GM12872 (cell line): ENCODE measurements around the gene ZNF532.

Experiments used
- TF ChIP-seq, protein P1 (sequence below): IDR thresholded peaks from 3 replicates; pipeline ENCODE4 v1.5.1; 2011; ENCODE audit warnings: low read depth, mild to moderate bottlenecking, low read length, moderate library complexity; ENCODE audit not compliant: insufficient read depth

ZNF532 gene

DNA sequence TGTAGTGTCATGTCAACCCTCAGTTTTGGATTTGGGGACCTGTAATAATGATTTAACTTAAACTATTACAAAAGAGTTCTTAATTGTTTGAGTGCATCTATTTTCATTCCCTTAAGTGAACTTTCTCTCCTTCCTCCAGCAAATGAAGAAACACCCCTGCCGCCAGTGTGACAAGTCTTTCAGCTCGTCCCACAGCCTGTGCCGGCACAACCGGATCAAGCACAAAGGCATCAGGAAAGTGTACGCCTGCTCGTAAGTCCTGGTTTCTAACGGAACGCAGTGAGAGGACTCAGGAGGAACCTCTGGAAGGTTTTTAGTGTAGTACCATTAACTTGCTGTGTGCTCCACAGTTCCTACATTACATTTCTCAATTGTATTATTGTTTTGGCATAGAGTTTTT lies 114.2 kb downstream of the ZNF532 start:
- TF ChIP-seq, protein P1, sequence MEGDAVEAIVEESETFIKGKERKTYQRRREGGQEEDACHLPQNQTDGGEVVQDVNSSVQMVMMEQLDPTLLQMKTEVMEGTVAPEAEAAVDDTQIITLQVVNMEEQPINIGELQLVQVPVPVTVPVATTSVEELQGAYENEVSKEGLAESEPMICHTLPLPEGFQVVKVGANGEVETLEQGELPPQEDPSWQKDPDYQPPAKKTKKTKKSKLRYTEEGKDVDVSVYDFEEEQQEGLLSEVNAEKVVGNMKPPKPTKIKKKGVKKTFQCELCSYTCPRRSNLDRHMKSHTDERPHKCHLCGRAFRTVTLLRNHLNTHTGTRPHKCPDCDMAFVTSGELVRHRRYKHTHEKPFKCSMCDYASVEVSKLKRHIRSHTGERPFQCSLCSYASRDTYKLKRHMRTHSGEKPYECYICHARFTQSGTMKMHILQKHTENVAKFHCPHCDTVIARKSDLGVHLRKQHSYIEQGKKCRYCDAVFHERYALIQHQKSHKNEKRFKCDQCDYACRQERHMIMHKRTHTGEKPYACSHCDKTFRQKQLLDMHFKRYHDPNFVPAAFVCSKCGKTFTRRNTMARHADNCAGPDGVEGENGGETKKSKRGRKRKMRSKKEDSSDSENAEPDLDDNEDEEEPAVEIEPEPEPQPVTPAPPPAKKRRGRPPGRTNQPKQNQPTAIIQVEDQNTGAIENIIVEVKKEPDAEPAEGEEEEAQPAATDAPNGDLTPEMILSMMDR: no peak

DNA sequence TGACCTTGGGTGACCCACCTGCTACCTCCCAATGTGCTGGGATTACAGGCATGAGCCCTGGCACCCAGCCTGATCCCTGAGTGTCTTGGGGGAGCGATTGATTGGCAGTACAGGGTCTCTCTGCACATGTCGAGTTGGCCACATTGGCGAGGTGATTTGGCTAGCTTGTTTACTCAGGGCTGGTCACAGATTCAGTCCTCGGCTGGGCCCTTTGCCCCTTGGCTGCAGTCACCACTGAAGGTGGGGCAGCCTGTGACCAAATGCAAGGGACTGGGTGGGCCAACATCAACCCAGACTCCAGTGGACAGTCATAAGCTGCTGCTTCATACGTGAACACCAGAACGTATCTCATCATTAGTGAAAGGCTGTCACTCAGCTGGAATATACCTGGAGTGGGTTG lies 114.9 kb downstream of the ZNF532 start:
- TF ChIP-seq, protein P1: no peak

- TF ChIP-seq, protein P1: no peak
These were observed 116.3 kb downstream of the ZNF532 start for GRCh38 chr18:58980991-58981390.

DNA sequence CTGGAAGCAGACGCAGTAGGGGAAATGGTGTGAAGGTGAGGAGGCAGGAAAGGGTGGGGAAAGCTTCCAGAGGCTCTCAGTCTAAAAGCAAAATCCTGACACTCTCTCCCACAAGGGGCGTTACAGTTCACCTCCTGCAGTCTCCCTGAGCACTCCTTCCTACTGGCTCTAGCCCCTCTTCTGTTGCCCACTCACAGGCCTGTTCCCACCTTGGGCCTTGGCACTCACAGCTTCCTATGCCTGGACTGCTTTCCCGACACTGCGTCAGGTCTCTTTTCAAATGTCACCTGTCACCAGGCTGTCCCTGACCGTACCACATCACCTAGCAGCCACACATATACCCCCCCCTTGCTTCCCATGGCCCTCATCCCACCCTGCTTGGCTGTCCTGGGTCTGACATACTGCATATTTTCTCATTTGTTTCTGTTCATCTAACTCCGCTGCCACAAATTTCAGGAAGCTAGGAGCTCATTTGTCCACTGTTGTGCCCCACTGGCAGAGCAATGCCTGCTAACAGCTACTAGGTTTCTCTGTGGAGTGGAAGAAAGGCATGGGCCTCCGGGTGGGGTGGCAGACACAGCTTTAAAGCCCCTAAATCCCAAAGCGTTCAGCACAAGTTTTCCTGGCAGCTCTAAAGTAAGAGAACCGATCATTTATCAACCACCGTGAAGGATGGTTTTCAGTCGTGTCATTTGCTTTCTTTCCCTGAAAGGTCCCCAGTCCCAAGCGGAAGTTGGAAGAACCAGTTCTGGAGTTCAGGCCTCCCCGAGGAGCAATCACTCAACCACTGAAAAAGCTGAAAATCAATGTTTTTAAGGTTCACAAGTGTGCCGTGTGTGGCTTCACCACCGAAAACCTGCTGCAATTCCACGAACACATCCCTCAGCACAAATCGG lies 118.8 kb downstream of the ZNF532 start:
- TF ChIP-seq, protein P1: no peak

- TF ChIP-seq, protein P1: no peak
These were observed 123.9 kb downstream of the ZNF532 start for GRCh38 chr18:58988600-58988999.

DNA sequence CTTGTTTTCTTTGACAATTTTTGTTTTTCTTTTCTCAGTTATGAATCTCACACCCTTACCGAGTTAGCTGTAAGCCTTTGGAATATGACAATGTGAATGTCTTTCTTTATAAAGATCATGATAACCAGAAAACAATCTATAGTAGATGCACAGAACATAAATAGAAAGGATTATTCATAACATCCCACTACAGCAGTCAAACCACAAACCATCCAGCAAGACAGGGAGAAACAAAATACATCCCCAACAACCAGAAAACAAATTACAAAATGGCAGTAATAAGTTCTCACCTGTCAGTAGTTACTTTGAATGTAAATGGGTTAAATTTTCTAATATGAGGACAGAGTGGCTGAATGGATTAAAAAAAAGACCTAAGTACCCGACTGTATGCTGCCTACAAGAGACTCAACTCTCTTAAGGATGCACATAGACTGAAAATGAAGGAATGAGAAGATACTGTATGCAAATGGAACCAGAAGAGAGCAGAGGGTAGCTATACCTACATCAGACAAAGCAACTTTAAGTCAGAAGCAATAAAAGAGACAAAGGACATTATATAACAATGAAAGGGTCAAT lies 124.6 kb downstream of the ZNF532 start:
- TF ChIP-seq, protein P1: no peak

DNA sequence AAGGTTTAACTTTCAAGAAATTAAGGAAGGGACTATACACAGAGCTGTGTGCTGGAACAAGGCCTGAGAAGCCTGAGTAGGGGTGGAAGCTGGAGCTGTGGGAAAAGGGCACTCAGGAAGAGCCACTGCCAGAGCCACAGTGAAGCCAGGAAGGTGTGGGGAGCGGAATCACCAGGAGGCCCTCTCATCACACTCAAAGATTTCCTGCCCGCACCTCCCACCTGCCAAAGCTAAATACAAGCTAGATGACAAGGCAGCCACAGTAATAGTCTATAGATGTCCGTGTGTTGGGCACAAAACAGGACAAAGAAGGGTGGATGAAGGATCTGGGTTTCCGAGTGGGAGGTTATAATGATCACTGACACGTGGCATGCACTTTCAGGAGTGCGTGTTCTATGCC lies 126.0 kb downstream of the ZNF532 start:
- TF ChIP-seq, protein P1: no peak
